Measurements from ENCODE around the gene CAMSAP3. TPM values are rescaled to one million over a fixed set of nuclear protein-coding genes. Genes with fewer than 3 reads are reported as not detected.

CAMSAP3 gene
- total and polyA plus RNA-seq, 2 experiments from 2014 or later: 22.8 to 58.5 TPM

DNA sequence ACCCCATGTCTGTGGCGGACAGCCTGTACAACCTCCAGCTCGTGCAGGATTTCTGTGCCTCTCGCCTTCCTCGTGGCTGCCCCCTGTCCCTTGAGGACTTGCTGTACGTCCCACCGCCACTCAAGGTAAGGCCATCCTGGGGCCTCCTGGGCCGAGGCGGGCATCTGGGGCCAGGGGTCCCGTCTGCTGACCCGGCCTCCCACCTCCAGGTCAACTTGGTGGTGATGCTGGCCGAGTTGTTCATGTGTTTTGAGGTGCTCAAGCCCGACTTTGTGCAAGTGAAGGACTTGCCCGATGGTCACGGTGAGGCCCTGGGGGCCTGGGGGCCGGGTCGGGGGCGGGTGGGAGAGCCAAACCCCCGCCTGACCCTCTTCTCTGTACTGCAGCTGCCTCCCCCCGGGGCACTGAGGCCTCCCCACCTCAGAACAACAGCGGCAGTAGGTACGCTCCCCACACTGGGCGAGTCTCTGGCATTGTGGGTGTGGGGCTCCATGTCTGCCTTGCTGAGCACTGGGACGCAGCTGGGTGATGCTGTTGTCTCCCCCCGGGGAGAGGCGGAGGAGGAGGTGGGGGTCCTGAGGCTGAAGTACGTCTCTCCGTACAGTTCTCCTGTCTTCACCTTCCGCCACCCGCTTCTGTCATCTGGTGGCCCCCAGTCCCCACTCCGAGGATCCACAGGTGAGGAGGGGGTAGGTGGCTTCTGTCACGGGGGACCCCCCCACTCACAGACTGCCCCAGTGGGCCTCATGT, 15.0 kb downstream of the CAMSAP3 start:
- Histone ChIP-seq H3K9me2 (replicated peaks; ENCODE audit: insufficient read depth) (no peaks in the 10 kb centered on the region), H3K27me3 (no peaks in the 10 kb centered on the region), H2AFZ (no peak overlapping the region), H3K9me3 (ENCODE audit: low read depth) (no peaks in the 10 kb centered on the region), H3K4me1 (ENCODE audit: insufficient read depth) (no peaks in the 10 kb centered on the region), H4K20me1 (ENCODE audit: insufficient read depth, poor library complexity, severe bottlenecking) (peaks cover 21% of the 10 kb centered on the region), H3K79me2 (peaks cover 2% of the 10 kb centered on the region), H3K27ac (no peak overlapping the region), H3K4me3 (no peak overlapping the region), H3K36me3 (replicated peaks; ENCODE audit: insufficient read depth, low read depth) (no peaks in the 10 kb centered on the region), H3K4me2 (no peak overlapping the region)
- DNase-seq (ENCODE audit: low spot score): no peak
- TF ChIP-seq EZH2 (IDR thresholded peaks at IDR 0.05; ENCODE audit: borderline replicate concordance): no peak
- TF ChIP-seq EZH2phosphoT487 (IDR thresholded peaks at IDR 0.05; ENCODE audit: low read depth, severe bottlenecking, unreplicated experiment): no peak
- TF ChIP-seq, protein P1, sequence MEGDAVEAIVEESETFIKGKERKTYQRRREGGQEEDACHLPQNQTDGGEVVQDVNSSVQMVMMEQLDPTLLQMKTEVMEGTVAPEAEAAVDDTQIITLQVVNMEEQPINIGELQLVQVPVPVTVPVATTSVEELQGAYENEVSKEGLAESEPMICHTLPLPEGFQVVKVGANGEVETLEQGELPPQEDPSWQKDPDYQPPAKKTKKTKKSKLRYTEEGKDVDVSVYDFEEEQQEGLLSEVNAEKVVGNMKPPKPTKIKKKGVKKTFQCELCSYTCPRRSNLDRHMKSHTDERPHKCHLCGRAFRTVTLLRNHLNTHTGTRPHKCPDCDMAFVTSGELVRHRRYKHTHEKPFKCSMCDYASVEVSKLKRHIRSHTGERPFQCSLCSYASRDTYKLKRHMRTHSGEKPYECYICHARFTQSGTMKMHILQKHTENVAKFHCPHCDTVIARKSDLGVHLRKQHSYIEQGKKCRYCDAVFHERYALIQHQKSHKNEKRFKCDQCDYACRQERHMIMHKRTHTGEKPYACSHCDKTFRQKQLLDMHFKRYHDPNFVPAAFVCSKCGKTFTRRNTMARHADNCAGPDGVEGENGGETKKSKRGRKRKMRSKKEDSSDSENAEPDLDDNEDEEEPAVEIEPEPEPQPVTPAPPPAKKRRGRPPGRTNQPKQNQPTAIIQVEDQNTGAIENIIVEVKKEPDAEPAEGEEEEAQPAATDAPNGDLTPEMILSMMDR (IDR thresholded peaks at IDR 0.05; ENCODE audit: poor library complexity): no peak
- 93% methylated on average over 23 of the region's 31 CpGs for WGBS (ENCODE audit: low lambda C conversion rate, missing lambda C conversion rate)

DNA sequence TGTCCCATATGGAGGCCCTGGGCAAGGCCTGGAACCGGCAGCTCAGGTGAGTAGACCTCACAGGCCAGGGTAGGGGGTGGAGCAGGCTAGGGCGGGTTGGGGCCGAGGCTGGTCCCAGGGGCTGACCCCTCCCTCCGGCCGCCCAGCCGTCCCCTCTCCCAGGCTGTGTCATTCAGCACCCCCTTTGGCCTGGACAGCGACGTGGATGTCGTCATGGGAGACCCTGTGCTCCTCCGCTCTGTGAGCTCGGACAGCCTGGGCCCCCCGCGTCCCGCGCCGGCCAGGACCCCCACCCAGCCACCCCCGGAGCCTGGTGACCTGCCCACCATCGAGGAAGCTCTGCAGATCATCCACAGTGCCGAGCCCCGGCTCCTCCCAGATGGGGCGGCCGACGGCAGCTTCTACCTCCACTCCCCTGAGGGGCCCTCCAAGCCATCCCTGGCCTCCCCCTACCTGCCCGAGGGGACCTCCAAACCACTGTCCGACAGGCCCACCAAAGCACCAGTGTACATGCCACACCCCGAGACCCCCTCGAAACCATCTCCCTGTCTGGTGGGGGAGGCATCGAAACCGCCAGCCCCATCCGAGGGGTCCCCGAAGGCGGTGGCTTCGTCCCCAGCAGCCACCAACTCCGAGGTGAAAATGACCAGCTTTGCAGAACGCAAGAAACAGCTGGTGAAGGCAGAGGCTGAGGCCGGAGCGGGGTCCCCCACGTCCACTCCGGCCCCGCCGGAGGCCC, 16.0 kb downstream of the CAMSAP3 start:
- no peak overlapping the region for H3K4me3 ChIP-seq
- no peak for DNase-seq (ENCODE audit: low spot score)
- no peak overlapping the region for H2AFZ ChIP-seq
- H3K9me2 ChIP-seq (replicated peaks; ENCODE audit: insufficient read depth): no peaks in the 10 kb centered on the region
- H4K20me1 ChIP-seq (ENCODE audit: insufficient read depth, poor library complexity, severe bottlenecking): peaks cover 10% of the 10 kb centered on the region
- H3K36me3 ChIP-seq (replicated peaks; ENCODE audit: insufficient read depth, low read depth): no peaks in the 10 kb centered on the region
- no peak overlapping the region for H3K4me2 ChIP-seq
- H3K9me3 ChIP-seq (ENCODE audit: low read depth): no peaks in the 10 kb centered on the region
- H3K27me3 ChIP-seq: no peaks in the 10 kb centered on the region
- WGBS (ENCODE audit: low lambda C conversion rate, missing lambda C conversion rate): 94% methylated on average over 27 of the region's 41 CpGs
- no peak overlapping the region for H3K27ac ChIP-seq
- H3K79me2 ChIP-seq: no peaks in the 10 kb centered on the region
- TF ChIP-seq EZH2phosphoT487 (IDR thresholded peaks at IDR 0.05; ENCODE audit: low read depth, severe bottlenecking, unreplicated experiment) (no peak), EZH2 (IDR thresholded peaks at IDR 0.05; ENCODE audit: borderline replicate concordance) (no peak)
- TF ChIP-seq, protein P1 (IDR thresholded peaks at IDR 0.05; ENCODE audit: poor library complexity): no peak
- H3K4me1 ChIP-seq (ENCODE audit: insufficient read depth): no peaks in the 10 kb centered on the region

- Histone ChIP-seq H4K20me1 (ENCODE audit: insufficient read depth, poor library complexity, severe bottlenecking) (peaks cover 3% of the 10 kb centered on the region), H2AFZ (no peak overlapping the region), H3K9me2 (replicated peaks; ENCODE audit: insufficient read depth) (no peaks in the 10 kb centered on the region), H3K27ac (no peak overlapping the region), H3K27me3 (no peaks in the 10 kb centered on the region), H3K36me3 (replicated peaks; ENCODE audit: insufficient read depth, low read depth) (no peaks in the 10 kb centered on the region), H3K4me1 (ENCODE audit: insufficient read depth) (no peaks in the 10 kb centered on the region), H3K79me2 (no peaks in the 10 kb centered on the region), H3K4me3 (no peak overlapping the region), H3K9me3 (ENCODE audit: low read depth) (no peaks in the 10 kb centered on the region), H3K4me2 (no peak overlapping the region)
- 98% methylated on average over 53 of the region's 81 CpGs for WGBS (ENCODE audit: low lambda C conversion rate, missing lambda C conversion rate)
- DNase-seq (ENCODE audit: low spot score): no peak
- TF ChIP-seq EZH2 (IDR thresholded peaks at IDR 0.05; ENCODE audit: borderline replicate concordance): no peak
- no peak for TF ChIP-seq EZH2phosphoT487 (IDR thresholded peaks at IDR 0.05; ENCODE audit: low read depth, severe bottlenecking, unreplicated experiment)
- TF ChIP-seq, protein P1 (IDR thresholded peaks at IDR 0.05; ENCODE audit: poor library complexity): no peak
Measured at GRCh38 chr19:7612282-7613274, 16.9 kb downstream of the CAMSAP3 start.

Data from hepatocyte (in vitro differentiated cells).